GM12864 (cell line): ENCODE data around the gene OR2A5.

Experiments
- DNase-seq: peaks from one replicate; pipeline ENCODE4 v3.0.0-alpha.2; 2011; ENCODE audit warnings: low read depth
- H3K4me3 ChIP-seq: 2 replicates; pipeline ENCODE4 v1.5.1; 2011; ENCODE audit warnings: mild to moderate bottlenecking, low read depth, low read length, control low read depth
- CTCF ChIP-seq: IDR thresholded peaks from 2 replicates; pipeline ENCODE4 v1.5.1; 2011; ENCODE audit warnings: low read depth, mild to moderate bottlenecking, moderate library complexity, low read length, control low read depth, inconsistent platforms; ENCODE audit errors: missing control alignments

OR2A5 gene

GRCh38 chr7:144090667-144091066, 41.9 kb downstream of the OR2A5 start:
- no peak for TF ChIP-seq CTCF

DNA sequence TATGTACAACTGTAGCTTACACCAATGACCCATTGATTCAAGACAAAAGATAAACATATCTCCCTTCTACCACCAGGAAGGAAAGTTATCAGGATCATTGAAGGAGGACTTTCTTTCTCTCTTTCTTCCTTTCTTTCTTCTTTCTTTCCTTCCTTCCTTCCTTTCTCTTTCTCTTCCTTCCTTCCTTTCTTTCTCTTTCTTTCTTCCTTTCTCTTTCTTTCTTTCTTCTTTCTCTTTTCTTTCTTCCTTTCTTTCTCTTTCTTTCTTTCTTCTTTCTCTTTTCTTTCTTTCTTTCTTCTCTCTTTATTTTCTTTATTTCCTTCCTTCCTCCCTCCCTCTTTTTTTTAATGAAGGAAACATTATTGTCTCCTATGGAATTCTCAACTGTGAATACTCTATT, 50.0 kb downstream of the OR2A5 start:
- H3K4me3 ChIP-seq = no peak overlapping the region
- DNase-seq = no peak
- TF ChIP-seq CTCF = no peak

More at GRCh38 chr7:144090667-144091066, 41.9 kb downstream of the OR2A5 start:
- DNase-seq = no peak
- no peak overlapping the region for H3K4me3 ChIP-seq

- H3K4me3 ChIP-seq = no peak overlapping the region
- no peak for TF ChIP-seq CTCF
- no peak for DNase-seq
These were observed 51.9 kb downstream of the OR2A5 start for GRCh38 chr7:144100607-144101006.

DNA sequence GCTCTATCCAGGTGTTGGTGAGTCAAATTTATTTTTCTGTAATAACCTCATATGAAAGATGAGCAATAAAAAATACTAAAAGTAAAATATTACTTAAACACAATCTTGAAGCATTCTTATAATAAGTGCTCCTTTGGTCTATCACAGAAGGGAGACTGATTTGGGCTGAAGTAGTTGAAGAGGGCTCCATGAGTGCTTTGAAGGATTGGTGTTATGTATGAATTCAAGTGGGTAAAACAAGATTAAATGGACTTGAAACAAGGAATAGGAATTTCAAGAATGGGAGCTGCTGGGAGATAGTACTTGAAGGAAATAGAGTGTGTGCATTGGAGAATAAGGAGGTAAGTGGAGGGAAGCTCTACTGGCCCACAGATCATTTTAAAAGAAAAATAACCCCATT, 53.3 kb downstream of the OR2A5 start:
- H3K4me3 ChIP-seq = no peak overlapping the region
- DNase-seq = no peak
- TF ChIP-seq CTCF = no peak

GRCh38 chr7:144105211-144105610, 56.5 kb downstream of the OR2A5 start:
- no peak for TF ChIP-seq CTCF
- no peak for DNase-seq
- H3K4me3 ChIP-seq = no peak overlapping the region
